ENCODE measurements around the gene SLC39A6. TPM values are rescaled to one million over a fixed set of nuclear protein-coding genes. Genes with fewer than 3 reads are reported as not detected.

The SLC39A6 gene
- total and polyA plus RNA-seq, 2 of the 13 experiments (the other 11 are each of a cell fraction or from before 2014, with no cell fraction given), result 41.7 to 59.2 TPM

DNA sequence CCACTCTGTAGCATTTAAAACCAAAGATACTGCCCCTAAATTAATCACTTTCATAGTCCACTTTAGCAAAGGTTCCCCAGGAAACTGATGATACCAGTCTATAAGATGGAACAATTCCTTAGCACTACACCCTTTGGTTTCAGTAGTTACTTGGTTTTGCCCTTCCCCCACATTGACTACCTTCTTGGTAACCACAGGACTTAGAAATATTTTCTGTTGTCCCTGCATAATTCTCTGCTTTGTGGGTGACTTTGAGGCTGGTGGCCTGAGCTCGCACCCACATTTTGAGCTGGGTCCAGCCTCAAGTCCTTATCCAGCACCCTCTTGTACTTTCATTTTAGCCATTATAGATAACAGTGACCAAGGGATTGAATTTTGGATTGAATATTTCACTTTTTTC is 23.6 kb upstream of the SLC39A6 start (continued):
- TF ChIP-seq, protein P1, sequence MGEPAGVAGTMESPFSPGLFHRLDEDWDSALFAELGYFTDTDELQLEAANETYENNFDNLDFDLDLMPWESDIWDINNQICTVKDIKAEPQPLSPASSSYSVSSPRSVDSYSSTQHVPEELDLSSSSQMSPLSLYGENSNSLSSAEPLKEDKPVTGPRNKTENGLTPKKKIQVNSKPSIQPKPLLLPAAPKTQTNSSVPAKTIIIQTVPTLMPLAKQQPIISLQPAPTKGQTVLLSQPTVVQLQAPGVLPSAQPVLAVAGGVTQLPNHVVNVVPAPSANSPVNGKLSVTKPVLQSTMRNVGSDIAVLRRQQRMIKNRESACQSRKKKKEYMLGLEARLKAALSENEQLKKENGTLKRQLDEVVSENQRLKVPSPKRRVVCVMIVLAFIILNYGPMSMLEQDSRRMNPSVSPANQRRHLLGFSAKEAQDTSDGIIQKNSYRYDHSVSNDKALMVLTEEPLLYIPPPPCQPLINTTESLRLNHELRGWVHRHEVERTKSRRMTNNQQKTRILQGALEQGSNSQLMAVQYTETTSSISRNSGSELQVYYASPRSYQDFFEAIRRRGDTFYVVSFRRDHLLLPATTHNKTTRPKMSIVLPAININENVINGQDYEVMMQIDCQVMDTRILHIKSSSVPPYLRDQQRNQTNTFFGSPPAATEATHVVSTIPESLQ (CRISPR knock-in tag; conservative IDR thresholded peaks at IDR 0.05), result no peak
- no peak for TF ChIP-seq ZNF12 (CRISPR knock-in tag; IDR thresholded peaks at IDR 0.05)
- no peak for TF ChIP-seq ZBTB42 (CRISPR knock-in tag; IDR thresholded peaks at IDR 0.05)

- CTCF ChIA-PET (ENCODE audit: low intra/inter-chr PET ratio, low total read pairs), result no interaction called here
- Histone ChIP-seq H3K79me2 (ENCODE audit: insufficient read depth, low read length) (no peaks in the 10 kb centered on the region), H3K9me3 (ENCODE audit: low read length) (no peaks in the 10 kb centered on the region), H3K27ac (ENCODE audit: extremely low read length, insufficient read depth, low read length) (no peak overlapping the region), H3K27me3 (ENCODE audit: control insufficient read depth in 1 of 2, insufficient read depth in 2 of 2, low read length in 2 of 2) (no peaks in the 10 kb centered on the region), H4K20me1 (ENCODE audit: insufficient read depth, low read length) (no peaks in the 10 kb centered on the region), H3K4me1 (ENCODE audit: insufficient read depth, low read length) (peaks cover 23% of the 10 kb centered on the region), H3K36me3 (replicated peaks in 1 of 2; ENCODE audit: control insufficient read depth in 1 of 2, insufficient read depth in 2 of 2, low read length in 2 of 2) (peaks cover 26 to 80% of the 10 kb centered on the region in 2 experiments), H2AFZ (ENCODE audit: low read length) (no peak overlapping the region), H3K4me3 (replicated peaks in 1 of 3; ENCODE audit: insufficient read depth in 1 of 3, low read depth in 2 of 3, low read length in 3 of 3) (no peak overlapping the region), H3K9ac (ENCODE audit: insufficient read depth, low read depth, low read length) (no peak overlapping the region), H3K4me2 (ENCODE audit: low read depth, low read length) (no peak overlapping the region)
- in situ Hi-C loops (cut with HindIII; ENCODE audit: extremely low pct_ligation_motif_present, low pct_unique_long_range_greater_than_20kb) (no loop called here), intact Hi-C loops (cut with micrococcal nuclease; ENCODE audit: unreplicated experiment) (no loop called here)
- FAIRE-seq (no peak), ATAC-seq (no peak), DNase-seq (ENCODE audit: low spot score) (no peak)
- POLR2A ChIA-PET, result no interaction called here
- no TSS peak for BruUV-seq (replicated peaks)
- 98% methylated on average over 5 of the region's 5 CpGs for whole genome bisulfite sequencing (ENCODE audit: low lambda C conversion rate)
- TF ChIP-seq ZNF274 (CRISPR knock-in tag; IDR thresholded peaks at IDR 0.05) (no peak), ZNF784 (CRISPR knock-in tag; IDR thresholded peaks at IDR 0.05; ENCODE audit: borderline replicate concordance) (no peak), RFXANK (CRISPR knock-in tag; IDR thresholded peaks at IDR 0.05) (no peak), ZNF414 (CRISPR knock-in tag; IDR thresholded peaks at IDR 0.05) (no peak), ZNF619 (CRISPR knock-in tag; IDR thresholded peaks at IDR 0.05) (no peak), ZFP37 (CRISPR knock-in tag; IDR thresholded peaks at IDR 0.05; ENCODE audit: borderline replicate concordance) (no peak), SPEN (CRISPR knock-in tag; IDR thresholded peaks at IDR 0.05; ENCODE audit: low read depth) (no peak), MEF2D (CRISPR knock-in tag; IDR thresholded peaks at IDR 0.05) (no peak), GTF3A (CRISPR knock-in tag; conservative IDR thresholded peaks at IDR 0.05) (no peak), HNRNPL (IDR thresholded peaks at IDR 0.05; ENCODE audit: low read depth, low read length) (no peak), NRL (CRISPR knock-in tag; IDR thresholded peaks at IDR 0.05; ENCODE audit: borderline replicate concordance) (no peak), TBX2 (CRISPR knock-in tag; IDR thresholded peaks at IDR 0.05; ENCODE audit: borderline replicate concordance) (no peak)
- TF ChIP-seq, protein P2, sequence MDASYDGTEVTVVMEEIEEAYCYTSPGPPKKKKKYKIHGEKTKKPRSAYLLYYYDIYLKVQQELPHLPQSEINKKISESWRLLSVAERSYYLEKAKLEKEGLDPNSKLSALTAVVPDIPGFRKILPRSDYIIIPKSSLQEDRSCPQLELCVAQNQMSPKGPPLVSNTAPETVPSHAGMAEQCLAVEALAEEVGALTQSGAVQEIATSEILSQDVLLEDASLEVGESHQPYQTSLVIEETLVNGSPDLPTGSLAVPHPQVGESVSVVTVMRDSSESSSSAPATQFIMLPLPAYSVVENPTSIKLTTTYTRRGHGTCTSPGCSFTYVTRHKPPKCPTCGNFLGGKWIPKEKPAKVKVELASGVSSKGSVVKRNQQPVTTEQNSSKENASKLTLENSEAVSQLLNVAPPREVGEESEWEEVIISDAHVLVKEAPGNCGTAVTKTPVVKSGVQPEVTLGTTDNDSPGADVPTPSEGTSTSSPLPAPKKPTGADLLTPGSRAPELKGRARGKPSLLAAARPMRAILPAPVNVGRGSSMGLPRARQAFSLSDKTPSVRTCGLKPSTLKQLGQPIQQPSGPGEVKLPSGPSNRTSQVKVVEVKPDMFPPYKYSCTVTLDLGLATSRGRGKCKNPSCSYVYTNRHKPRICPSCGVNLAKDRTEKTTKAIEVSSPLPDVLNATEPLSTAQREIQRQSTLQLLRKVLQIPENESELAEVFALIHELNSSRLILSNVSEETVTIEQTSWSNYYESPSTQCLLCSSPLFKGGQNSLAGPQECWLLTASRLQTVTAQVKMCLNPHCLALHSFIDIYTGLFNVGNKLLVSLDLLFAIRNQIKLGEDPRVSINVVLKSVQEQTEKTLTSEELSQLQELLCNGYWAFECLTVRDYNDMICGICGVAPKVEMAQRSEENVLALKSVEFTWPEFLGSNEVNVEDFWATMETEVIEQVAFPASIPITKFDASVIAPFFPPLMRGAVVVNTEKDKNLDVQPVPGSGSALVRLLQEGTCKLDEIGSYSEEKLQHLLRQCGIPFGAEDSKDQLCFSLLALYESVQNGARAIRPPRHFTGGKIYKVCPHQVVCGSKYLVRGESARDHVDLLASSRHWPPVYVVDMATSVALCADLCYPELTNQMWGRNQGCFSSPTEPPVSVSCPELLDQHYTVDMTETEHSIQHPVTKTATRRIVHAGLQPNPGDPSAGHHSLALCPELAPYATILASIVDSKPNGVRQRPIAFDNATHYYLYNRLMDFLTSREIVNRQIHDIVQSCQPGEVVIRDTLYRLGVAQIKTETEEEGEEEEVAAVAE (CRISPR knock-in tag; IDR thresholded peaks at IDR 0.05; ENCODE audit: borderline replicate concordance), result no peak
These were observed 20.6 kb upstream of the SLC39A6 start for GRCh38 chr18:36149514-36150289.
